SK-N-SH treated with all-trans-retinoic acid at 6 μM for 48 hours (cell line): ENCODE measurements around the gene HSPA2.

Experiments
- CREB5 ChIP-seq: fragments of 250-450 bp; sonication (Bioruptor Pico); IDR thresholded peaks from 2 replicates; pipeline ENCODE4 v1.5.1; 2020; ENCODE audit warnings: low read depth, mild to moderate bottlenecking, moderate library complexity
- CSRNP3 ChIP-seq: fragments of 250-450 bp; sonication (Bioruptor Pico); IDR thresholded peaks from 2 replicates; pipeline ENCODE4 v1.5.1; 2021; ENCODE audit warnings: mild to moderate bottlenecking, moderate library complexity
- ISL1 ChIP-seq: fragments of 250-450 bp; sonication (Bioruptor Pico); IDR thresholded peaks from 2 replicates; pipeline ENCODE4 v2.1.2; 2022; ENCODE audit warnings: mild to moderate bottlenecking, moderate library complexity
- PATZ1 ChIP-seq: fragments of 250-450 bp; sonication (Bioruptor Pico); IDR thresholded peaks from 2 replicates; pipeline ENCODE4 v1.8.0; 2020; ENCODE audit warnings: mild to moderate bottlenecking, moderate library complexity, borderline replicate concordance
- POU6F1 ChIP-seq: fragments of 250-450 bp; sonication (Bioruptor Pico); IDR thresholded peaks from 2 replicates; pipeline ENCODE4 v1.8.0; 2021; ENCODE audit warnings: low read depth, mild to moderate bottlenecking, moderate library complexity, borderline replicate concordance
- PPARA ChIP-seq: fragments of 250-450 bp; sonication (Bioruptor Pico); IDR thresholded peaks from 2 replicates; pipeline ENCODE4 v1.5.0; 2020; ENCODE audit warnings: mild to moderate bottlenecking, borderline replicate concordance
- ZFP30 ChIP-seq: fragments of 450-650 bp; formaldehyde crosslinking; IDR thresholded peaks from 2 replicates; pipeline ENCODE4 v1.5.0; 2022; ENCODE audit warnings: mild to moderate bottlenecking, moderate library complexity
- ZNF70 ChIP-seq: fragments of 450-650 bp; formaldehyde crosslinking; IDR thresholded peaks from 2 replicates; pipeline ENCODE4 v1.5.0; 2020; ENCODE audit warnings: mild to moderate bottlenecking, moderate library complexity

GRCh38 chr14:64503434-64504309 lies 36.9 kb upstream of the HSPA2 start, which contains the start of gene ZBTB25:
- TF ChIP-seq PPARA, result no peak
- no peak for TF ChIP-seq ZNF70
- TF ChIP-seq PATZ1 (CRISPR knock-in tag), result no peak
- no peak for TF ChIP-seq ISL1 (CRISPR knock-in tag)
- no peak for TF ChIP-seq CSRNP3 (CRISPR knock-in tag)
- no peak for TF ChIP-seq CREB5 (CRISPR knock-in tag)
- TF ChIP-seq ZFP30, result no peak
- no peak for TF ChIP-seq POU6F1 (CRISPR knock-in tag)
